ENCODE results near the gene DDIT3. TPM values are rescaled to one million over a fixed set of nuclear protein-coding genes. Genes with fewer than 3 reads are reported as not detected.

The DDIT3 gene
- total RNA-seq, 1 donor from 2014 or later: 30.5 TPM

- Mint-ChIP-seq H3K9me3 (no peaks in the 10 kb centered on the region), H3K4me1 (peaks cover 8% of the 10 kb centered on the region), H3K27ac (no peak overlapping the region), H3K4me3 (no peak overlapping the region), H3K36me3 (ENCODE audit: low read depth) (peaks cover 67% of the 10 kb centered on the region), H3K27me3 (no peaks in the 10 kb centered on the region)
- TF ChIP-seq CTCF (IDR thresholded peaks at IDR 0.05): no peak
- ChIA-PET CTCF (no interaction called here), POLR2A (interaction anchor here (0.6 kb wide), 1 partner anchor 34 kb away, joined by 4 read pairs; no protein-coding TSS in a partner anchor)
- DNase-seq: no peak
- intact Hi-C loops (cut with micrococcal nuclease): no loop called here
- no peak for ATAC-seq (ENCODE audit: low read depth)
Measured at GRCh38 chr12:57539134-57539768, 18.9 kb upstream of the DDIT3 start.

GRCh38 chr12:57536597-57536942 is 16.3 kb upstream of the DDIT3 start:
- TF ChIP-seq CTCF (IDR thresholded peaks at IDR 0.05): no peak
- Mint-ChIP-seq H3K27me3 (no peaks in the 10 kb centered on the region), H3K4me3 (no peak overlapping the region), H3K36me3 (ENCODE audit: low read depth) (peaks cover 84% of the 10 kb centered on the region), H3K9me3 (no peaks in the 10 kb centered on the region), H3K27ac (no peak overlapping the region), H3K4me1 (peaks cover 4% of the 10 kb centered on the region)
- ChIA-PET CTCF (no interaction called here), POLR2A (interaction anchor here (0.7 kb wide), 1 partner anchor 31 kb away, joined by 3 read pairs; no protein-coding TSS in a partner anchor)
- intact Hi-C loops (cut with micrococcal nuclease): no loop called here
- ATAC-seq (ENCODE audit: low read depth) (no peak), DNase-seq (no peak)

GRCh38 chr12:57535764-57536596 is 15.7 kb upstream of the DDIT3 start:
- H3K4me1 Mint-ChIP-seq: peaks cover under 1% of the 10 kb centered on the region
- H3K9me3 Mint-ChIP-seq: no peaks in the 10 kb centered on the region
- POLR2A ChIA-PET: interaction anchor here (0.7 kb wide), 1 partner anchor 31 kb away, joined by 3 read pairs; no protein-coding TSS in a partner anchor
- no peak overlapping the region for H3K4me3 Mint-ChIP-seq
- peaks cover 84% of the 10 kb centered on the region for H3K36me3 Mint-ChIP-seq (ENCODE audit: low read depth)
- no peak for ATAC-seq (ENCODE audit: low read depth)
- no peak overlapping the region for H3K27ac Mint-ChIP-seq
- no peak for TF ChIP-seq CTCF (IDR thresholded peaks at IDR 0.05)
- DNase-seq: no peak
- intact Hi-C loops (cut with micrococcal nuclease): no loop called here
- no peaks in the 10 kb centered on the region for H3K27me3 Mint-ChIP-seq
- CTCF ChIA-PET: no interaction called here

- Mint-ChIP-seq H3K4me3 (no peak overlapping the region), H3K4me1 (no peaks in the 10 kb centered on the region), H3K36me3 (ENCODE audit: low read depth) (peaks cover 87% of the 10 kb centered on the region), H3K27me3 (no peaks in the 10 kb centered on the region), H3K27ac (no peak overlapping the region), H3K9me3 (no peaks in the 10 kb centered on the region)
- ChIA-PET POLR2A (interaction anchor here (0.6 to 1.0 kb wide), 2 partner anchors 11 to 14 kb away, joined by 3 to 4 read pairs; no protein-coding TSS in a partner anchor), CTCF (interaction anchor here (0.6 kb wide), 1 partner anchor 39 kb away, joined by 5 read pairs; no protein-coding TSS in a partner anchor)
- no peak for ATAC-seq (ENCODE audit: low read depth)
- DNase-seq: no peak
- intact Hi-C loops (cut with micrococcal nuclease): no loop called here
- no peak for TF ChIP-seq CTCF (IDR thresholded peaks at IDR 0.05)
Measured at GRCh38 chr12:57534991-57535543, 14.8 kb upstream of the DDIT3 start.

GRCh38 chr12:57534250-57534649 is 13.9 kb upstream of the DDIT3 start:
- intact Hi-C loops (cut with micrococcal nuclease): no loop called here
- TF ChIP-seq CTCF (IDR thresholded peaks at IDR 0.05): no peak
- no peak for DNase-seq
- H3K9me3 Mint-ChIP-seq: no peaks in the 10 kb centered on the region
- POLR2A ChIA-PET: interaction anchor here (0.6 to 1.0 kb wide), 3 partner anchors 12 to 13 kb away, joined by 3 to 4 read pairs (median 3); partner anchors contain the start of gene DCTN2
- H3K4me1 Mint-ChIP-seq: no peaks in the 10 kb centered on the region
- ATAC-seq (ENCODE audit: low read depth): no peak
- H3K36me3 Mint-ChIP-seq (ENCODE audit: low read depth): peaks cover 88% of the 10 kb centered on the region
- no peaks in the 10 kb centered on the region for H3K27me3 Mint-ChIP-seq
- H3K4me3 Mint-ChIP-seq: no peak overlapping the region
- CTCF ChIA-PET: interaction anchor here (0.6 kb wide), 1 partner anchor 38 kb away, joined by 5 read pairs; no protein-coding TSS in a partner anchor
- no peak overlapping the region for H3K27ac Mint-ChIP-seq

Data from activated B cell treated with CpG ODN at 0.5 μM for 24 hours (primary cell).